ENCODE data around the gene TBC1D9B.
"Not testable (repeated sequence)": the region's sequence is repeated elsewhere in the genome, so short reads cannot be mapped to it uniquely, and the experiment has no call there.

TBC1D9B gene

GRCh38 chr5:179883163-179883562 is 24.5 kb downstream of the TBC1D9B start:
- DNase-seq: no peak

- DNase-seq: no peak
Measured at GRCh38 chr5:179882338-179882737, 25.4 kb downstream of the TBC1D9B start.

GRCh38 chr5:179880848-179881590 is 26.7 kb downstream of the TBC1D9B start:
- DNase-seq: no peak

- DNase-seq: no peak
Measured at GRCh38 chr5:179880066-179880650, 27.5 kb downstream of the TBC1D9B start.

- no peak for DNase-seq
Measured at GRCh38 chr5:179879690-179880010, 28.0 kb downstream of the TBC1D9B start.

- no peak for DNase-seq
Measured at GRCh38 chr5:179879003-179879689, 28.6 kb downstream of the TBC1D9B start.

- DNase-seq: no peak
Measured at GRCh38 chr5:179878222-179879002, 29.3 kb downstream of the TBC1D9B start.

- no peak for DNase-seq
Measured at GRCh38 chr5:179876610-179876952, 31.1 kb downstream of the TBC1D9B start.

GRCh38 chr5:179875741-179876609 is 31.7 kb downstream of the TBC1D9B start:
- no peak for DNase-seq

- DNase-seq: no peak
Measured at GRCh38 chr5:179874536-179875292, 33.0 kb downstream of the TBC1D9B start.

GRCh38 chr5:179874136-179874535 is 33.6 kb downstream of the TBC1D9B start:
- no peak for DNase-seq

GRCh38 chr5:179873588-179874110 is 34.0 kb downstream of the TBC1D9B start:
- DNase-seq: no peak

GRCh38 chr5:179872828-179873575 is 34.7 kb downstream of the TBC1D9B start:
- DNase-seq: no peak

- DNase-seq: no peak
Measured at GRCh38 chr5:179872055-179872827, 35.5 kb downstream of the TBC1D9B start.

- not testable (repeated sequence) for DNase-seq
Measured at GRCh38 chr5:179871533-179871932, 36.2 kb downstream of the TBC1D9B start.

- DNase-seq: no peak
Measured at GRCh38 chr5:179870952-179871351, 36.7 kb downstream of the TBC1D9B start.

- DNase-seq: peak; percentile 4
Measured at GRCh38 chr5:179870403-179870903, 37.2 kb downstream of the TBC1D9B start.

GRCh38 chr5:179869641-179870402 is 37.9 kb downstream of the TBC1D9B start:
- no peak for DNase-seq

- DNase-seq: peak; percentile 85
Measured at GRCh38 chr5:179869101-179869500, 38.6 kb downstream of the TBC1D9B start.

All from COR-L47 (cell line).